ENCODE data around the gene ZNF516.

Gene ZNF516

GRCh38 chr18:76406791-76407190 is 88.3 kb downstream of the ZNF516 start:
- FAIRE-seq (no peak), DNase-seq (ENCODE audit: insufficient read length, low spot score) (no peak)
- no peak for TF ChIP-seq POLR2A (IDR thresholded peaks at IDR 0.05; ENCODE audit: low read depth, low read length)

GRCh38 chr18:76405681-76406356 is 89.2 kb downstream of the ZNF516 start:
- DNase-seq (ENCODE audit: insufficient read length, low spot score) (no peak), FAIRE-seq (no peak)
- TF ChIP-seq POLR2A (IDR thresholded peaks at IDR 0.05; ENCODE audit: low read depth, low read length) = no peak

GRCh38 chr18:76405280-76405679 is 89.8 kb downstream of the ZNF516 start:
- TF ChIP-seq POLR2A (IDR thresholded peaks at IDR 0.05; ENCODE audit: low read depth, low read length) = no peak
- DNase-seq (ENCODE audit: insufficient read length, low spot score) (no peak), FAIRE-seq (no peak)

GRCh38 chr18:76404345-76404831 is 90.7 kb downstream of the ZNF516 start:
- FAIRE-seq = no peak
- no peak for DNase-seq (ENCODE audit: insufficient read length, low spot score)
- no peak for TF ChIP-seq POLR2A (IDR thresholded peaks at IDR 0.05; ENCODE audit: low read depth, low read length)

- FAIRE-seq (no peak), DNase-seq (ENCODE audit: insufficient read length, low spot score) (no peak)
- TF ChIP-seq POLR2A (IDR thresholded peaks at IDR 0.05; ENCODE audit: low read depth, low read length) = no peak
Observed at GRCh38 chr18:76402026-76402990, 92.7 kb downstream of the ZNF516 start.

GRCh38 chr18:76401498-76401897 is 93.5 kb downstream of the ZNF516 start:
- no peak for DNase-seq (ENCODE audit: insufficient read length, low spot score)
- FAIRE-seq = no peak
- TF ChIP-seq POLR2A (IDR thresholded peaks at IDR 0.05; ENCODE audit: low read depth, low read length) = no peak

GRCh38 chr18:76399613-76400391 is 95.2 kb downstream of the ZNF516 start:
- FAIRE-seq (no peak), DNase-seq (ENCODE audit: insufficient read length, low spot score) (no peak)
- no peak for TF ChIP-seq POLR2A (IDR thresholded peaks at IDR 0.05; ENCODE audit: low read depth, low read length)

GRCh38 chr18:76398896-76399612 is 96.0 kb downstream of the ZNF516 start:
- TF ChIP-seq POLR2A (IDR thresholded peaks at IDR 0.05; ENCODE audit: low read depth, low read length) = no peak
- peak; percentile 56 for DNase-seq (ENCODE audit: insufficient read length, low spot score)
- FAIRE-seq = no peak

GRCh38 chr18:76398295-76398694 is 96.7 kb downstream of the ZNF516 start:
- no peak for TF ChIP-seq POLR2A (IDR thresholded peaks at IDR 0.05; ENCODE audit: low read depth, low read length)
- DNase-seq (ENCODE audit: insufficient read length, low spot score) (no peak), FAIRE-seq (no peak)

- DNase-seq (ENCODE audit: insufficient read length, low spot score) (no peak), FAIRE-seq (no peak)
- no peak for TF ChIP-seq POLR2A (IDR thresholded peaks at IDR 0.05; ENCODE audit: low read depth, low read length)
Observed at GRCh38 chr18:76397631-76398030, 97.4 kb downstream of the ZNF516 start.

GRCh38 chr18:76396792-76397191 is 98.2 kb downstream of the ZNF516 start:
- FAIRE-seq = no peak
- TF ChIP-seq POLR2A (IDR thresholded peaks at IDR 0.05; ENCODE audit: low read depth, low read length) = no peak
- no peak for DNase-seq (ENCODE audit: insufficient read length, low spot score)

GRCh38 chr18:76395609-76396008 is 99.4 kb downstream of the ZNF516 start:
- DNase-seq (ENCODE audit: insufficient read length, low spot score) (no peak), FAIRE-seq (no peak)
- no peak for TF ChIP-seq POLR2A (IDR thresholded peaks at IDR 0.05; ENCODE audit: low read depth, low read length)

GRCh38 chr18:76394780-76395476 is 100.1 kb downstream of the ZNF516 start:
- FAIRE-seq = no peak
- no peak for TF ChIP-seq POLR2A (IDR thresholded peaks at IDR 0.05; ENCODE audit: low read depth, low read length)
- no peak for DNase-seq (ENCODE audit: insufficient read length, low spot score)

All from H54 (cell line).